ENCODE measurements around the gene POU6F2.

DNA sequence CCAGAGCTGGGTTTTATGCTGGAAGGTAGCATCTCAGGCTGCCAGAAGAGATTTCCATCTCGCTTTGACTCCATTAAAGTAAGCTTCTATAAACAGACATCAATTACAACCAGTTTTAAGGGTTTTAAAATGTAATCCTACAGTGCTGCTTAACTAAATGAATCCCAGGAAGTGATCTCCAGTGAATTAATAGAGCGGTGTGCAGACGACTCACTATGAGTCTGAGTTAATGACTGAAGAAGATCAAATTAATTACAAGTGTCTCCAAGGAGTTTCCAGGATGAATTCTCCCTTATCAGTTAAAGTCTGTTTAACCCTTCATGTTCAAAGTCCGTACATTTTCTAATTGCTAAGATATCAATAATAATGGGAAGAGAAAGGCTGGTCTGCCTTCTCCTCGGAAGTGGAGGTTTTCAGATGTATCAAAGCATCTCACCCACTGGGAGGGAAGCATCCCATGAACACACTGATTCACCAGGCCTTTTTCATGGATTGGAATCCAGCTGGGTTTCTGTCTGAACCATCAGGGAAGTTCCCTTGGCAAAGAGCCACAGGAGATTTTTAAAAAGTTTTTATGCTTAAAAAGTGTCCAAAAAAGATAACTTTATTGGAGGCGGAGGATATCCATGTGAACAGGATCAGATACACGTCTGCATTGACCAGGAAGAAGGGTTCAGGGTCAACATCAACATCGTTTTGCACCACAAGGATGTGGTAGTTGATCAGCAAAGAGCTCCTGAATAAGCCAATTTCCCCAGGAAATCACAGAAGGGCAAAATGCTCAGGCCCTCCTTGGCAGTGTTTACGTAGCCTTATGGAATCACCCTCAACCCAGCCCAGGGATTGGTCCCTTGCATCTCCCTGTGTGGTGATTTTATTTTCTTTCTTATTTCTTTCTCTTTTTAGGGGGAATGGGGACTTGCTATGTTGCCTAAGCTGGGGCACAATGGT lies 288.2 kb downstream of the POU6F2 start:
- TF ChIP-seq, protein P1, sequence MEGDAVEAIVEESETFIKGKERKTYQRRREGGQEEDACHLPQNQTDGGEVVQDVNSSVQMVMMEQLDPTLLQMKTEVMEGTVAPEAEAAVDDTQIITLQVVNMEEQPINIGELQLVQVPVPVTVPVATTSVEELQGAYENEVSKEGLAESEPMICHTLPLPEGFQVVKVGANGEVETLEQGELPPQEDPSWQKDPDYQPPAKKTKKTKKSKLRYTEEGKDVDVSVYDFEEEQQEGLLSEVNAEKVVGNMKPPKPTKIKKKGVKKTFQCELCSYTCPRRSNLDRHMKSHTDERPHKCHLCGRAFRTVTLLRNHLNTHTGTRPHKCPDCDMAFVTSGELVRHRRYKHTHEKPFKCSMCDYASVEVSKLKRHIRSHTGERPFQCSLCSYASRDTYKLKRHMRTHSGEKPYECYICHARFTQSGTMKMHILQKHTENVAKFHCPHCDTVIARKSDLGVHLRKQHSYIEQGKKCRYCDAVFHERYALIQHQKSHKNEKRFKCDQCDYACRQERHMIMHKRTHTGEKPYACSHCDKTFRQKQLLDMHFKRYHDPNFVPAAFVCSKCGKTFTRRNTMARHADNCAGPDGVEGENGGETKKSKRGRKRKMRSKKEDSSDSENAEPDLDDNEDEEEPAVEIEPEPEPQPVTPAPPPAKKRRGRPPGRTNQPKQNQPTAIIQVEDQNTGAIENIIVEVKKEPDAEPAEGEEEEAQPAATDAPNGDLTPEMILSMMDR (IDR thresholded peaks at IDR 0.05; ENCODE audit: low read length) = no peak
- TF ChIP-seq EZH2 (optimal IDR thresholded peaks at IDR 0.05; ENCODE audit: low read depth, low read length) = no peak
- no peak for TF ChIP-seq EZH2phosphoT487 (IDR thresholded peaks at IDR 0.05; ENCODE audit: low read length)
